ENCODE measurements around the gene DCDC2.
"Not testable (repeated sequence)": the region's sequence is repeated elsewhere in the genome, so short reads cannot be mapped to it uniquely, and the experiment has no call there.

Gene DCDC2

GRCh38 chr6:24223115-24223919, 134.5 kb downstream of the DCDC2 start:
- no peak for DNase-seq (ENCODE audit: low read depth)

GRCh38 chr6:24219670-24220069, 138.2 kb downstream of the DCDC2 start:
- no peak for DNase-seq (ENCODE audit: low read depth)

- no peak for DNase-seq (ENCODE audit: low read depth)
Measured at GRCh38 chr6:24214984-24215383, 142.9 kb downstream of the DCDC2 start.

GRCh38 chr6:24207413-24207812, 150.4 kb downstream of the DCDC2 start:
- no peak for DNase-seq (ENCODE audit: low read depth)

- peak; percentile 45 for DNase-seq (ENCODE audit: low read depth)
Measured at GRCh38 chr6:24205020-24205492, 152.8 kb downstream of the DCDC2 start.

- DNase-seq (ENCODE audit: low read depth), result not testable (repeated sequence)
Measured at GRCh38 chr6:24204113-24204512, 153.7 kb downstream of the DCDC2 start.

GRCh38 chr6:24197892-24198291, 160.0 kb downstream of the DCDC2 start:
- DNase-seq (ENCODE audit: low read depth), result no peak

- DNase-seq (ENCODE audit: low read depth), result no peak
Measured at GRCh38 chr6:24195836-24196597, 161.8 kb downstream of the DCDC2 start.

- no peak for DNase-seq (ENCODE audit: low read depth)
Measured at GRCh38 chr6:24194978-24195700, 162.7 kb downstream of the DCDC2 start.

- no peak for DNase-seq (ENCODE audit: low read depth)
Measured at GRCh38 chr6:24193364-24193763, 164.5 kb downstream of the DCDC2 start.

- no peak for DNase-seq (ENCODE audit: low read depth)
Measured at GRCh38 chr6:24191346-24191745, 166.5 kb downstream of the DCDC2 start.

- DNase-seq (ENCODE audit: low read depth), result no peak
Measured at GRCh38 chr6:24188578-24189080, 169.2 kb downstream of the DCDC2 start.

- DNase-seq (ENCODE audit: low read depth), result no peak
Measured at GRCh38 chr6:24187965-24188577, 169.8 kb downstream of the DCDC2 start.

- DNase-seq (ENCODE audit: low read depth), result no peak
Measured at GRCh38 chr6:24186349-24186748, 171.5 kb downstream of the DCDC2 start.

GRCh38 chr6:24183584-24183983, 174.3 kb downstream of the DCDC2 start:
- DNase-seq (ENCODE audit: low read depth), result no peak

- no peak for DNase-seq (ENCODE audit: low read depth)
Measured at GRCh38 chr6:24157886-24158285, 200.0 kb downstream of the DCDC2 start.

- no peak for DNase-seq (ENCODE audit: low read depth)
Measured at GRCh38 chr6:24154121-24154520, 203.7 kb downstream of the DCDC2 start.

- DNase-seq (ENCODE audit: low read depth), result no peak
Measured at GRCh38 chr6:24152014-24152413, 205.8 kb downstream of the DCDC2 start.

GRCh38 chr6:24149836-24150235, 208.0 kb downstream of the DCDC2 start:
- DNase-seq (ENCODE audit: low read depth), result no peak

GRCh38 chr6:24149296-24149695, 208.6 kb downstream of the DCDC2 start:
- no peak for DNase-seq (ENCODE audit: low read depth)

- no peak for DNase-seq (ENCODE audit: low read depth)
Measured at GRCh38 chr6:24148684-24149083, 209.2 kb downstream of the DCDC2 start.

- DNase-seq (ENCODE audit: low read depth), result no peak
Measured at GRCh38 chr6:24148154-24148570, 209.7 kb downstream of the DCDC2 start.
